Panc1 (cell line): Measurements from ENCODE around the gene ACTR5. TPM values are rescaled to one million over a fixed set of nuclear protein-coding genes. Genes with fewer than 3 reads are reported as not detected.

Source experiments
- ATAC-seq: fragments of 200-7000 bp; cut with Tn5 transposase; 2 replicates; pipeline ENCODE4 v1.9.1; 2020; ENCODE audit warnings: mild to moderate bottlenecking, moderate library complexity
- BruUV-seq: library from RNA; stranded (reverse); fragments of 400-500 nt; replicated peaks from 2 replicates; lab custom pipeline; 2021; lab: Mats Ljungman, UMichigan
- CTCF ChIA-PET: fragments of 300-600 bp; sonication (Branson Sonifier 250); formaldehyde crosslinking; loops from one replicate; lab custom pipeline; 2022; ENCODE audit warnings: antibody characterized with exemption; lab: Charles Lee
- POLR2A ChIA-PET: fragments of 300-600 bp; sonication (Branson Sonifier 250); formaldehyde crosslinking; loops from one replicate; lab custom pipeline; 2022; ENCODE audit warnings: antibody characterized with exemption; lab: Charles Lee
- DNase-seq: peaks from one replicate; pipeline ENCODE4 v3.0.0-alpha.2; 2010; ENCODE audit warnings: low read depth, low spot score
- H3K27ac ChIP-seq: 2 replicates; pipeline ENCODE4 v1.5.1; 2011; ENCODE audit warnings: mild to moderate bottlenecking, low read length, inconsistent platforms
- H3K27me3 ChIP-seq: fragments of 200-500 bp; sonication (Bioruptor generic); 2 replicates; pipeline ENCODE4 v1.6.0; 2014; ENCODE audit warnings: low read length, inconsistent platforms; ENCODE audit not compliant: control insufficient read depth, insufficient read depth
- H3K36me3 ChIP-seq: fragments of 200-500 bp; sonication (Bioruptor generic); 2 replicates; pipeline ENCODE4 v1.5.1; 2014; ENCODE audit warnings: inconsistent platforms, mild to moderate bottlenecking, low read length, moderate library complexity; ENCODE audit not compliant: control insufficient read depth, insufficient read depth
- H3K4me1 ChIP-seq: 2 replicates; pipeline ENCODE4 v1.5.1; 2011; ENCODE audit warnings: inconsistent platforms, mild to moderate bottlenecking, low read length, moderate library complexity; ENCODE audit not compliant: control insufficient read depth, insufficient read depth
- H3K4me3 ChIP-seq, 2 experiments: 2 replicates each; pipeline ENCODE4 v1.5.1; 2011 to 2012; ENCODE audit warnings: low read depth in 2 of 2, low read length in 2 of 2, mild to moderate bottlenecking in 2 of 2, inconsistent platforms in 1 of 2, moderate library complexity in 1 of 2
- H3K9me3 ChIP-seq: fragments of 200-500 bp; sonication (Bioruptor generic); 2 replicates; pipeline ENCODE4 v1.5.1; 2014; ENCODE audit warnings: low read depth, mild to moderate bottlenecking, inconsistent platforms, low read length, moderate library complexity; ENCODE audit not compliant: control insufficient read depth, insufficient read depth
- CTCF ChIP-seq: fragments of 450-650 bp; IDR thresholded peaks from 2 replicates; pipeline ENCODE4 v1.5.1; 2017; ENCODE audit warnings: mild to moderate bottlenecking
- POLR2AphosphoS5 ChIP-seq: IDR thresholded peaks from 2 replicates; pipeline ENCODE4 v1.6.1; 2012; ENCODE audit warnings: mild to moderate bottlenecking, low read depth, low read length, moderate library complexity
- REST ChIP-seq, 2 experiments: IDR thresholded peaks; 2 replicates each; pipeline ENCODE4 v1.6.1; 2011 to 2012; ENCODE audit warnings: low read depth in 2 of 2, control low read depth in 1 of 2, low read length in 1 of 2, mild to moderate bottlenecking in 1 of 2, moderate library complexity in 1 of 2; ENCODE audit not compliant: insufficient read depth in 1 of 2
- SIN3A ChIP-seq: IDR thresholded peaks from 2 replicates; pipeline ENCODE4 v1.6.1; 2012; ENCODE audit warnings: low read depth, mild to moderate bottlenecking, low read length, moderate library complexity, borderline replicate concordance; ENCODE audit not compliant: insufficient read depth
- TCF7L2 ChIP-seq: IDR thresholded peaks from 2 replicates; pipeline ENCODE4 v1.6.1; 2011; ENCODE audit warnings: mild to moderate bottlenecking, low read depth, low read length, inconsistent platforms
- in situ Hi-C: cut with HindIII; loops from 2 replicates; pipeline ENCODE4 v1.10.0; 2016; ENCODE audit warnings: low sequenced_read_pairs, low pct_unique_long_range_greater_than_20kb
- intact Hi-C: fragments of 100-400 bp; cut with micrococcal nuclease; formaldehyde crosslinking; loops from one replicate; pipeline ENCODE4 v1.10.0; 2022; ENCODE audit not compliant: unreplicated experiment
- total RNA-seq: library from RNA; stranded (reverse); gene quantifications from one replicate; pipeline ENCODE4 v1.2.1, GENCODE V29; 2021; ENCODE audit not compliant: unreplicated experiment

ACTR5 gene
- total RNA-seq, 1 experiment from 2014 or later = 12.1 TPM

GRCh38 chr20:38723848-38724625, 24.2 kb upstream of the ACTR5 start, which contains the start of gene SLC32A1:
Gene SLC32A1, plus strand, starts transcription at chr20:38724486. Its CDS starts 239 bp downstream, at chr20:38724725.
- H3K4me3 ChIP-seq = no peak within 1 kb of the TSS
- ChIA-PET CTCF (no interaction called here), POLR2A (interaction anchor here (0.6 kb wide), 1 partner anchor 20 kb away, joined by 10 read pairs; no protein-coding TSS in a partner anchor)
- no peaks in the 10 kb centered on the region for H3K36me3 ChIP-seq
- H3K9me3 ChIP-seq = no peaks in the 10 kb centered on the region
- TF ChIP-seq SIN3A = no peak
- TF ChIP-seq TCF7L2 = no peak
- TF ChIP-seq CTCF = no peak
- TF ChIP-seq POLR2AphosphoS5 = no peak
- TF ChIP-seq REST (IDR thresholded peaks at IDR 0.05; ENCODE audit: insufficient read depth in 1 of 2, low read depth in 2 of 2, low read length in 1 of 2) = no peak
- no peak for DNase-seq
- ATAC-seq = no peak
- in situ Hi-C loops = no loop called here
- BruUV-seq = no TSS peak
- H3K27me3 ChIP-seq = peaks cover 20% of the 10 kb centered on the region
- intact Hi-C loops = no loop called here
- H3K27ac ChIP-seq = no peak within 1 kb of the TSS
- H3K4me1 ChIP-seq = no peaks in the 10 kb centered on the region; the same call in 1 of the 2 replicates

GRCh38 chr20:38724626-38725147, 23.6 kb upstream of the ACTR5 start:
- H3K27me3 ChIP-seq = peaks cover 22% of the 10 kb centered on the region
- no peak overlapping the region for H3K4me3 ChIP-seq
- ChIA-PET POLR2A (interaction anchor here (0.6 kb wide), 1 partner anchor 19 kb away, joined by 10 read pairs; no protein-coding TSS in a partner anchor), CTCF (no interaction called here)
- BruUV-seq = no TSS peak
- intact Hi-C loops (no loop called here), in situ Hi-C loops (no loop called here)
- H3K36me3 ChIP-seq = no peaks in the 10 kb centered on the region
- H3K9me3 ChIP-seq = no peaks in the 10 kb centered on the region
- no peak overlapping the region for H3K27ac ChIP-seq
- no peak for TF ChIP-seq POLR2AphosphoS5
- no peak for TF ChIP-seq CTCF
- no peak for TF ChIP-seq TCF7L2
- TF ChIP-seq SIN3A = no peak
- TF ChIP-seq REST (IDR thresholded peaks at IDR 0.05; ENCODE audit: insufficient read depth in 1 of 2, low read depth in 2 of 2, low read length in 1 of 2) = no peak
- no peak for DNase-seq
- ATAC-seq = no peak
- H3K4me1 ChIP-seq = no peaks in the 10 kb centered on the region; the same call in 1 of the 2 replicates
